Vagina (tissue), 2 donors: ENCODE data around the gene WNK2. TPM values are rescaled to one million over a fixed set of nuclear protein-coding genes. Genes with fewer than 3 reads are reported as not detected.

Experiments
- DNase-seq, 2 donors: peaks; one replicate each; pipeline ENCODE4 v3.0.0-alpha.2; 2017; ENCODE audit errors: extremely low spot score in 2 of 2
- H3K27ac ChIP-seq: fragments of 200-600 bp; sonication (generic); one replicate; pipeline ENCODE4 v1.5.1; 2019
- H3K27me3 ChIP-seq: fragments of 200-600 bp; sonication (generic); one replicate; pipeline ENCODE4 v1.5.1; 2019
- H3K36me3 ChIP-seq, 2 donors: fragments of 200-600 bp; sonication (generic); one replicate each; pipeline ENCODE4 v1.5.1; 2017 to 2019
- H3K4me1 ChIP-seq: fragments of 200-600 bp; sonication (generic); one replicate; pipeline ENCODE4 v1.5.1; 2019
- H3K4me3 ChIP-seq, 2 donors: fragments of 200-600 bp; sonication (generic); 1 replicate in 1 of 2; 2 replicates in 1 of 2; pipeline ENCODE4 v1.5.1; 2016 to 2019
- H3K9me3 ChIP-seq: fragments of 200-600 bp; sonication (generic); one replicate; pipeline ENCODE4 v1.5.1; 2019
- CTCF ChIP-seq, 3 experiments: fragments of 450-650 bp in 2 of 3; fragments of 200-600 bp in 1 of 3; sonication (generic) in 1 of 3; IDR thresholded peaks; one replicate each; pipeline ENCODE4 v1.5.1; 2017 to 2019; ENCODE audit warnings: antibody characterized with exemption in 3 of 3, mild to moderate bottlenecking in 2 of 3, moderate library complexity in 2 of 3
- POLR2A ChIP-seq, 2 donors: fragments of 450-650 bp; IDR thresholded peaks; one replicate each; pipeline ENCODE4 v1.6.1; 2017; ENCODE audit warnings: antibody characterized with exemption in 2 of 2, mild to moderate bottlenecking in 2 of 2, moderate library complexity in 2 of 2
- POLR2AphosphoS5 ChIP-seq, 2 donors: sonication (generic); formaldehyde crosslinking; IDR thresholded peaks; one replicate each; pipeline ENCODE4 v1.9.0; 2017; ENCODE audit warnings: antibody characterized with exemption in 2 of 2, mild to moderate bottlenecking in 2 of 2, low read depth in 1 of 2; ENCODE audit not compliant: insufficient read depth in 1 of 2
- intact Hi-C: fragments of 100-400 bp; cut with DNase I; formaldehyde crosslinking; loops from one replicate; pipeline ENCODE4 v1.15.1; 2023
- total RNA-seq: library from RNA; depleted of rRNA; stranded (reverse); fragments of >200 nt; gene quantifications from one replicate; pipeline ENCODE4 v1.2.3, GENCODE V29; 2016

The WNK2 gene
- total RNA-seq, 1 donor from 2014 or later: 24.8 TPM

DNA sequence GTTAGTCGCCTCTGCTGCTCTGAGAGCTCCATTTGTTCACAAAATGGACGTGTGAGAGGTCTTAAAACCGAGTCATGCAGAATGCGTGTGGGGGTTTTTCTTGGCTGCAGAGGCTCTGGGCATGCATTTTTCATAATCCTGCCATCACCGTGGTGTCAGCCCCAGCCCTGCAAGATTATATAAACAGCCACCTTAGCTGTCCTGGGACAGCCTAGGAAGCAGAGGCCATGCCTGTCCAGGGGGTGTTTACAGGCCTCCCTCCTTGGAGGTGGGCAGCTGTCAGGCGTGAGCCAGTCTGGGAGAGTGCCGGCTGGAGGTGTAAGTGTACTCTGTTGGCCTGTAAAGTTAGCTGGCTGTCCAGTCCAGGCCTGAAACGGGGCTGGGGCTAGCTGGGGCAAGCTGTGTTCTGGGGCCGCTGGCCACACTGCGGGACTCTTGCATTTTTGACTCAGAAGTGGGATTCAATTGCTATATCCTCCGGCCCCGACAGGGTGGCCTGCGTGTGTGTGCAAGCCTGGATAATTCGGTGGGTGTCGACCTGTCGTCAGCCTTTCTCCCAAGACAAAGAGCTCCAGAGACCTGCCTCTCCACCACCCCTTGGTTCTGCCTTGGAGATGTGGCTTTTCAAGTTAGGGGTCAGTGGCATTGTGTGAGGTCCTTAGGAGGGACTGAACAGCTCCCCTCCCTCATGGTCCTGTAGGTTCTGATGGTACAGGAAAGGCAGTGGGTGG lies 2.4 kb downstream of the WNK2 start:
- Histone ChIP-seq H3K4me1 (peaks cover 7% of the 10 kb centered on the region), H3K9me3 (no peaks in the 10 kb centered on the region), H3K27me3 (no peaks in the 10 kb centered on the region), H3K36me3 (no peaks in the 10 kb centered on the region), H3K4me3 (no peak overlapping the region), H3K27ac (no peak overlapping the region)
- no peak for TF ChIP-seq POLR2A (IDR thresholded peaks at IDR 0.05)
- TF ChIP-seq CTCF (IDR thresholded peaks at IDR 0.05): no peak
- TF ChIP-seq POLR2AphosphoS5 (IDR thresholded peaks at IDR 0.05; ENCODE audit: insufficient read depth in 1 of 2, low read depth in 1 of 2): no peak
- intact Hi-C loops: no loop called here
- no peak for DNase-seq

GRCh38 chr9:93187047-93187446 lies 3.1 kb downstream of the WNK2 start:
- H3K27me3 ChIP-seq: no peaks in the 10 kb centered on the region
- no peak for DNase-seq
- H3K27ac ChIP-seq: no peak overlapping the region

DNA sequence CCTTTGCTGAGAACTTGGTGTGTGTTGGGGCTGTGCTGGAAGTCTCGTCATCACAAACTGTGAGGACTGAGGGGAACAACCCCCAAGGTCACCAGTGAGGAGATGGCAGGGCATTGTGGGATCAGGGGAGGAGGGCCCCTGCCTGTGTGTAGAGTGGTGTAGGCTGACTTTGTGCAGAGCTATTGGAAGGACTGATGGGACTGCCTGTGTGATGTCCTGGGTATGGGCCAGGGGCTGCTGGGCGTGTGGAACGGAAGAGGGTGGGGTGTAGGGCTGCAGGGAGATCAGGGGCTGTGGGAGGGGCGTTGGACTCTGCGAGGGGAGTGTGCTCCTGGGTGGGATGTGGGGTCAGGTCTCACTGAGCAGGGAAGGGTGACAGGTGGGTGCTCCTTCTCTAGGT lies 3.6 kb downstream of the WNK2 start:
- no peaks in the 10 kb centered on the region for H3K27me3 ChIP-seq
- no peaks in the 10 kb centered on the region for H3K9me3 ChIP-seq
- no peaks in the 10 kb centered on the region for H3K36me3 ChIP-seq
- H3K4me1 ChIP-seq: peaks cover 7% of the 10 kb centered on the region
- DNase-seq: no peak
- no peak overlapping the region for H3K4me3 ChIP-seq
- intact Hi-C loops: no loop called here
- no peak overlapping the region for H3K27ac ChIP-seq
- no peak for TF ChIP-seq CTCF (IDR thresholded peaks at IDR 0.05)

More at GRCh38 chr9:93187047-93187446, 3.1 kb downstream of the WNK2 start:
- no peaks in the 10 kb centered on the region for H3K9me3 ChIP-seq
- H3K4me1 ChIP-seq: peaks cover 7% of the 10 kb centered on the region
- TF ChIP-seq POLR2A (IDR thresholded peaks at IDR 0.05): no peak
- no peak for TF ChIP-seq CTCF (IDR thresholded peaks at IDR 0.05)
- no peak for TF ChIP-seq POLR2AphosphoS5 (IDR thresholded peaks at IDR 0.05; ENCODE audit: insufficient read depth in 1 of 2, low read depth in 1 of 2)
- no peak overlapping the region for H3K4me3 ChIP-seq
- intact Hi-C loops: no loop called here
- no peaks in the 10 kb centered on the region for H3K36me3 ChIP-seq

DNA sequence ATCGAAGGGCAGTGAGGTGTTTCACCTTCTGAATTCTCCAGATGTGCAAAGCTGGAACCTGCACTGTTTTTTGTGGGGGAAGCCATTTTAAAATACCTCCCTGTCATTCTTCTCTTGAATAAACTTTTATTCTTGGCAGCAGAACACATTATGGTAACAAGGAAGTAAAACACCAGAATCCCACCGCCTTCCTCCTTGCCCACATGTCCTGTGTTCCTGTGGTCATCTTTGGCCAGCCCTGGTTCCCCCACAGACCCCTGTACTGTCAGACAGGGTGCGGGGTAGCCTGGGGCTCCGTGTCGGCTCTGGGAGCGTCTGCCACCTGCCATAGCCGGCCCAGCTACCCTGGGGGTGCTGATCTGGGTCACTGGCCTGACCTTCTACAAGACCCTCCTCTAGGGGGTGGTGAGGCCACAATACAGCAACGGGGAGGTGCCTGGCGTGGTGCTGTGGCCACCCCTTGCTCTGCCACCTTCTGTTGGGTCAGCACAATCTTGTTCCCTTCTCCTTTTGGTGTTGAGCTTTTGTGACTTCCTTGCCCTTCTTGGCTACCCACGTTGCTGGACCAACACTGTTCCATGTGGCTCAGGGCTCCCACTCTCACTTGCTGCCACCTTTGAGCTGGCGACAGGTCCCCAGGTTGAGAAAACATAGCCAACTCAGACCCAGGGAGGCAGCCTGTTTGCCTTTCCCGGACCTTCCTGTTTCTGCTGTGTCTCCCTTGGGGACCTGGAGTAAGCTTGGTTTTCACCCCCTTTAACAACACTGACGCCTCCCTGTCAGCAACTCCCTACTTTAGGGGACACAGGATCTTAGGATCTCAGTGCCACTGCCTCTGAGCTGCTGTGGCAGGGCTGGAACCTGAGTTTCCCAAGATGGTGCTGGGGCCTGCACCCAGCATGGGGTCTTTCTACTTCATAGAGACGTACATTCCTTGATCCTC lies 4.8 kb downstream of the WNK2 start:
- TF ChIP-seq CTCF (IDR thresholded peaks at IDR 0.05): no peak
- TF ChIP-seq POLR2A (IDR thresholded peaks at IDR 0.05): no peak
- TF ChIP-seq POLR2AphosphoS5 (IDR thresholded peaks at IDR 0.05; ENCODE audit: insufficient read depth in 1 of 2, low read depth in 1 of 2): no peak
- H3K4me1 ChIP-seq: peaks cover 11% of the 10 kb centered on the region
- no peaks in the 10 kb centered on the region for H3K27me3 ChIP-seq
- H3K4me3 ChIP-seq: no peak overlapping the region
- no peak for DNase-seq
- no peaks in the 10 kb centered on the region for H3K9me3 ChIP-seq
- H3K36me3 ChIP-seq: no peaks in the 10 kb centered on the region
- no peak overlapping the region for H3K27ac ChIP-seq
- intact Hi-C loops: no loop called here
